K562 treated with DMSO at 1 percent for 4 hours (cell line): ENCODE measurements around the gene EMC8. TPM values are rescaled to one million over a fixed set of nuclear protein-coding genes. Genes with fewer than 3 reads are reported as not detected.

Experiments
- total RNA-seq: library from RNA; unstranded; fragments of 300-600 nt; gene quantifications from 2 replicates; pipeline ENCODE4 v1.2.3, GENCODE V29; 2022; ENCODE audit not compliant: insufficient read depth

The EMC8 gene
- total RNA-seq, result 31.9 and 32.5 TPM in 2 replicates

GRCh38 chr16:85799497-85800320 lies at the start of gene EMC8, which contains the start of gene COX4I1:
EMC8 (minus strand) TSS chr16:85799544; CDS start chr16:85799295, 249 bp downstream.
COX4I1 (plus strand) TSS chr16:85799695; CDS start chr16:85801206, 1,511 bp downstream.

GRCh38 chr16:85750827-85751697 lies 48.3 kb downstream of the EMC8 start, which contains the start of gene C16orf74:
C16orf74 (minus strand) TSS chr16:85751096; CDS start chr16:85735217, 15,879 bp downstream.

Other genes starting within 250 kb of the EMC8 start
- gene GSE1, start 186.2 kb downstream of the EMC8 start, total RNA-seq, result 79.6 and 95.4 TPM in 2 replicates
- 19.1 and 19.4 TPM in 2 replicates for gene GINS2, start 110.6 kb downstream of the EMC8 start, total RNA-seq
- not detected in 2 replicates for gene C16orf74, start 48.4 kb downstream of the EMC8 start, total RNA-seq
- 1,630 and 1,636 TPM in 2 replicates for gene COX4I1, start 151 bp upstream of the EMC8 start, total RNA-seq
- gene IRF8, start 99.6 kb upstream of the EMC8 start, total RNA-seq, result not detected in 2 replicates